ENCODE data around the gene RUNX1. TPM values are rescaled to one million over a fixed set of nuclear protein-coding genes. Genes with fewer than 3 reads are reported as not detected.

The RUNX1 gene
- polyA plus RNA-seq, 6 donors from 2014 or later = 8.8 to 20.7 (median 14.6) TPM

DNA sequence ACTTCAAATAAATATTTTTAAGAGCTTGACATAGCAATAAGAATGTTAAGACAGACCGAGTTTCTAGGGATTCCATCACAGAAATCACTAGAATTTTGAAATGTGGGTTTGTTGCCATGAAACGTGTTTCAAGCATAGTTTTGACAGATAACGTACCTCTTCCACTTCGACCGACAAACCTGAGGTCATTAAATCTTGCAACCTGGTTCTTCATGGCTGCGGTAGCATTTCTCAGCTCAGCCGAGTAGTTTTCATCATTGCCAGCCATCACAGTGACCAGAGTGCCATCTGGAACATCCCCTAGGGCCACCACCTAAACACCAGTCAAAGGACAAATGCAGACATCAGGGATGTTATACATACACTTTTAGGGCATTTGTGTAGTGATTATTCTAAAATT is 168.7 kb downstream of the RUNX1 start:
- no peak overlapping the region for H3K27ac Mint-ChIP-seq
- DNase-seq = no peak
- peaks cover 25 to 47% (median 33%) of the 10 kb centered on the region in 3 donors for H3K4me1 Mint-ChIP-seq
- no peaks in the 10 kb centered on the region for H3K27me3 Mint-ChIP-seq
- peaks cover 11 to 17% of the 10 kb centered on the region in 2 donors for H3K36me3 Mint-ChIP-seq
- H3K4me3 Mint-ChIP-seq = no peak overlapping the region
- no peaks in the 10 kb centered on the region for H3K9me3 Mint-ChIP-seq
- no peak for ATAC-seq (ENCODE audit: low read depth in 2 of 2)

DNA sequence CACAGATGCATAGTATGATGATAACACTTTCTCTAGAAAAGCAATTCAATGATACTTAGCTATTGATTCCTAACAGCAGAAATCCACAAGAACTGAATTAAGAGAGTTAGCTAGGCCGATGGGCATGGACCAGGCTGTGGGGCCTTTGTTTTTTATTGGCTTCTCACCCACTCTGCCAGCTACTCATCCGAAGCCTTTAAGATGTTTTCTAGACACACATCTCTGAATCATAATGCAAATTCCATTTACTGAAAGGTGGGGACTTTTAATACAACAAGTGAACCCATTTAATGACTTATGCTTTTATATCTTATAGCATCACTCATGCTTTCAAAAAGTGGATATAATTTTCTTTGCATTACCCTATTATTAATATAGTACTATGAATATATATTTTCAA is 170.2 kb downstream of the RUNX1 start:
- Mint-ChIP-seq H3K4me1 (peaks cover 34 to 50% (median 39%) of the 10 kb centered on the region in 3 donors), H3K4me3 (no peak overlapping the region), H3K27ac (no peak overlapping the region), H3K36me3 (peaks cover 15 to 17% of the 10 kb centered on the region in 2 donors), H3K9me3 (no peaks in the 10 kb centered on the region), H3K27me3 (no peaks in the 10 kb centered on the region)
- DNase-seq (no peak), ATAC-seq (ENCODE audit: low read depth in 2 of 2) (no peak)

GRCh38 chr21:34878501-34878900 is 170.6 kb downstream of the RUNX1 start:
- H3K27me3 Mint-ChIP-seq = no peaks in the 10 kb centered on the region
- no peak overlapping the region for H3K27ac Mint-ChIP-seq
- H3K4me3 Mint-ChIP-seq = no peak overlapping the region
- peaks cover 31 to 48% (median 37%) of the 10 kb centered on the region in 3 donors for H3K4me1 Mint-ChIP-seq
- peaks cover 17 to 19% of the 10 kb centered on the region in 2 donors for H3K36me3 Mint-ChIP-seq
- DNase-seq (no peak), ATAC-seq (ENCODE audit: low read depth in 2 of 2) (no peak)
- H3K9me3 Mint-ChIP-seq = no peaks in the 10 kb centered on the region

DNA sequence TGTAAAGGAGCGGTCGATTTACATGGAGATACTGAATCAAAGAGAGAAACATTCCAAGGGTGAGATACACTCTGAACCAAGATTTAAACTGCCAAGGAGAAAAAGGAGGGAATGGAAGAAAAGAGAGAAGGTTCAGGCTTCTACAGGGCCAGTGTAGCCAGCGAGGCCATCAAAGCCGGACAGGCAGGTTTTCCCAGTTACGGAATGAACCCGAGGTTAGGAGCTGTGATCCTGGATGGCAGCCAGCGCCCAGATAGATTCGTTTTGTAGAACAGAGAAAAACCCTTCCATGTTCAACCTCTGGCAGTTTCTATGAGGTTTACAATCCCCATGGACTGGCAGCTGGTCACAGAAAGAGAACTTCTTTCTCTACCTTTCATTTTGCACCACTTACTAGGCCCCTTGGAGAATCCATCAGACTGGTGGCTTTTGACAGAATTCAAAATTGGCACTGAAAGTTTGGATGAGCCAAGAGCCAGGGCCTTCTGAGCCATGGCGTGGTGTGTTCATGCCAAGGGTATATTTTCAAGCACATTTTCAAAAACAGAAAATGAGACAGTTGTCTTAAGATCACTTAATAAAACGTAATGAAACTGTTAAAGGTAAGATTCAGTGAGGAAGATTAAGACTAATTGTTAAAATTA is 171.5 kb downstream of the RUNX1 start:
- Mint-ChIP-seq H3K4me1 (peaks cover 30 to 42% (median 31%) of the 10 kb centered on the region in 3 donors), H3K27me3 (no peaks in the 10 kb centered on the region), H3K9me3 (no peaks in the 10 kb centered on the region), H3K36me3 (peaks cover 17 to 19% of the 10 kb centered on the region in 2 donors), H3K27ac (peak overlapping the region in 3 of 6 donors; percentile 14 to 68 (median 42)), H3K4me3 (peak overlapping the region in 1 of 8 donors; percentile 36)
- ATAC-seq (ENCODE audit: low read depth in 2 of 2) (no peak), DNase-seq (no peak)

GRCh38 chr21:34875830-34876229 is 173.3 kb downstream of the RUNX1 start:
- peaks cover 17 to 19% of the 10 kb centered on the region in 2 donors for H3K36me3 Mint-ChIP-seq
- DNase-seq = no peak
- no peaks in the 10 kb centered on the region for H3K9me3 Mint-ChIP-seq
- peak overlapping the region in 3 of 6 donors; percentile 49 to 87 (median 74) for H3K27ac Mint-ChIP-seq
- H3K4me3 Mint-ChIP-seq = peak overlapping the region in 1 of 8 donors; percentile 8
- H3K4me1 Mint-ChIP-seq = peaks cover 21 to 28% (median 28%) of the 10 kb centered on the region in 3 donors
- no peaks in the 10 kb centered on the region for H3K27me3 Mint-ChIP-seq
- no peak for ATAC-seq (ENCODE audit: low read depth in 2 of 2)

DNA sequence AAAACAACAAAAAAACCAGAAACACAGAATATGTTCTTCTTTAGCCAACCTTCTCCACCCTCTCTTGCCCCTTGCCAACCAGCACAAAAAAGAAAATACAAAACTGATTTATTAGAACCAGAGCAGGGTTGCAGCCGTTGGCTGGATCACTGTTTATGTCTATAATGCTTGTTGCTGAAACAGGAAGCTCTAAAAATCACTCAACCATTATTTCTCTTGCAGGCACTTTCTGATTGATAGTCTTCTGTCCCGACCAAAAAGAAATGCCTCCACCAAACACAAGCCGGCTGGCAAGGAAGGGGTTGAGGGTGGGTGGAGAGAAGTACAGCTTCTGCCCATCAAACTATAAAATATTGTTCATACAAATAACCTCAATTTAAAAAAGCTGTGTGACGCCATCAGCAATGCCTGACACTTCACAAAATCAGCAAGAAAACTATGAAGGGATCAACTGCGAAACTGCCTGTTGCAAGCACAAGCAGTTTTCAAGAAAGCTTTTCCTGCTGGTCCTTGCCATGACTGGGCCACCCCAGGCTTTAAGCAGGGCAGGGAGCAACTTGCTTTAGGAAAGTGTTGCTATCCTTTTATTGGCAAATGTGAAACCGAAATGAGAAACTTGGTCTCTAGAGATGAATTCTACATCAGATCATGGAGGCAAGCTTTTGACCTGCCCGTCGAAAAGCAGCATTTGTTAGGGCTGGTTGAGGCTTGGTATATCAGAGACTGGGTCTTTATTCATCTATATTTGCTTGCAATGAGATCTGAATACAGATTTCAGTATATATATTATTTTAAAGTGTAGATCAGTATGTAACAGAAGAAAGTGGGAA is 174.2 kb downstream of the RUNX1 start:
- Mint-ChIP-seq H3K4me1 (peaks cover 21 to 28% (median 28%) of the 10 kb centered on the region in 3 donors), H3K36me3 (peaks cover 15 to 19% of the 10 kb centered on the region in 2 donors), H3K27ac (peak overlapping the region; percentile 64 to 95 (median 90)), H3K27me3 (no peaks in the 10 kb centered on the region), H3K9me3 (no peaks in the 10 kb centered on the region), H3K4me3 (peak overlapping the region; percentile 29 to 89 (median 84))
- ATAC-seq (ENCODE audit: low read depth in 2 of 2) = peak; percentile 93 to 94
- DNase-seq = peak; percentile 47

DNA sequence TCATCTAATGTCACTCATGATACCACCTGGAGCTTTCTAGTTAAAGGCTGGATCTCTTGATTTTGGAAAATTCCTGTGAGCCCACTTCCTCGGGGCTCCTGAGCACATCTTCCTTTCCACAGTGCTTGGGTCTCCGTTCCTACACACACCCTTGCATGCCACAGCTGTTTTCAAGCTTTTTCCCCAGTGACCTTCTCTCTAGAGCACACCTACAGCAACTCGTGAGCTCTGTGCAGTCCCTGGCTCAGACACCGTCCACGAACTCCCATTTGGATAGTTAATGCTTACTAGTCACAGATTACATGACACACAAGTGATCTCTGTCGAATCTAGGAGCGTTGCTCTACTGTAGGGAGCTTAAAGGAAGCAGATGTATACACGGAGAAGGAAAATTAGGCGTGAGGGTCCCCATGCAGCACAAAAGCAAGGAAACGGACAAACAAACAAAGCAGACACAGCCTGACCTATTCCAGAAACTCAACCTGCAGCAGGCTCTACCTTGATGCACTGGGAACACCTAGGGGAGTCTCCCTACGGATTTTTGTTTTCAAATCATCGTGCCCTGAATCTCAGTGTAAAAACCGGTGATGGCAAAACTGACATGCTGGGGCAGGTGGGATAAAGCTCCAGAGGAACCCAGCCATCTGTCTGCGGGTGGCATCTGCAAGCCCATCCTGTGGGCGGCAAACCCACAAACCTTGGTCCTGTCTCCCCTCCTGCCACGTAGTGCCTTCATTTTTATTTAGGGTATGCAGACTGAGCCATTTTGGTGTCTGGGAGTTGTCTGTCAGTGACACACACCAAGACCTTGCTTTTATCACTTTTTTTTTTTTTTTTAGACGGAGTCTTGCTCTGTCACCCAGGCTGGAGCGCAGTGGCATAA is 177.8 kb downstream of the RUNX1 start:
- peaks cover 12 to 20% of the 10 kb centered on the region in 2 donors for H3K36me3 Mint-ChIP-seq
- peaks cover 33 to 35% (median 35%) of the 10 kb centered on the region in 3 donors for H3K4me1 Mint-ChIP-seq
- no peak for ATAC-seq (ENCODE audit: low read depth in 2 of 2)
- H3K27me3 Mint-ChIP-seq = no peaks in the 10 kb centered on the region
- H3K9me3 Mint-ChIP-seq = no peaks in the 10 kb centered on the region
- peak overlapping the region in 1 of 6 donors; percentile 35 for H3K27ac Mint-ChIP-seq
- DNase-seq = no peak
- peak overlapping the region in 1 of 8 donors; percentile 57 for H3K4me3 Mint-ChIP-seq

DNA sequence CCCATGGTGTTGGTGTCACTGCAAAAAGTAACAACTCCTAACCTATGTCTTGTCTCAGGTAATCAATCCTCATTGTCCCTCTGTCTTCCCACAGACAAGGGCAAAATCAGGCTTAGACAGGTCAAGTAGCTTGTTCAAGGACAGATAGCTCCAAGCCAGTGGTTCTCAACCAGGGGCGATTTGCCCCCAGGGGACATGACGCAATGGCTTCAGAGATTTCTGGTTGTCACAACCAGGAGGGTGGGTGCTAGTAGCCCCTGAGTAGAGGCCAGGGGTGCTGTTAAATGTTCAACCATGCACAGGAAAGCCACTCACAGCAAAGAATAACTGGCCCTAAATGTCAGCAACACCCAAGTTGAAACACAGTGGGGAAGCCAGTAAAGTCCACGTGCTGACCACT is 178.9 kb downstream of the RUNX1 start:
- H3K4me1 Mint-ChIP-seq = peaks cover 37 to 40% (median 37%) of the 10 kb centered on the region in 3 donors

DNA sequence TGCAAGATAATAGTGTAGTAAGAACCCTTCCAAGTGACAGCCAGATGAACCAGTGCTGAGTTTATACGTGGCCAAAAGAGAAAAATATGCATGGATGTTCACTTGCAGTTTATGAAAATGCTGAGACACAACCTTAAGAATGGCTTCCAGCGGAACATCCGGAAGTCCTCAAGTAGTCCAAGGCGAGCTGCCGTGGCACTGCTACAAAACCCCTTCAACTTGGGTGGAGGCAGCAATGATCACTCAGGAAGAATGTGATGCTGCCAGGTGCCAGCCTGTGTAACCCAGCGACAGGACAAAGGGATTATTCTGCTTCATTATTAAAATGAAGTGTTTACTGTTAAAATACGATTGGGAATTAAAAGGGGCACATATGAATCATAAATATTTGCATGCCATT is 179.6 kb downstream of the RUNX1 start:
- Mint-ChIP-seq H3K27me3 (no peaks in the 10 kb centered on the region), H3K27ac (no peak overlapping the region), H3K36me3 (peaks cover 20% of the 10 kb centered on the region in 2 donors), H3K4me1 (peaks cover 37 to 41% (median 37%) of the 10 kb centered on the region in 3 donors), H3K9me3 (no peaks in the 10 kb centered on the region), H3K4me3 (peak overlapping the region in 1 of 8 donors; percentile 22)
- DNase-seq = no peak
- no peak for ATAC-seq (ENCODE audit: low read depth in 2 of 2)

More for the DNA sequence above, 178.9 kb downstream of the RUNX1 start:
- H3K27me3 Mint-ChIP-seq = no peaks in the 10 kb centered on the region
- DNase-seq (no peak), ATAC-seq (ENCODE audit: low read depth in 2 of 2) (no peak)
- H3K27ac Mint-ChIP-seq = no peak overlapping the region
- no peak overlapping the region for H3K4me3 Mint-ChIP-seq
- no peaks in the 10 kb centered on the region for H3K9me3 Mint-ChIP-seq
- peaks cover 14 to 20% of the 10 kb centered on the region in 2 donors for H3K36me3 Mint-ChIP-seq

DNA sequence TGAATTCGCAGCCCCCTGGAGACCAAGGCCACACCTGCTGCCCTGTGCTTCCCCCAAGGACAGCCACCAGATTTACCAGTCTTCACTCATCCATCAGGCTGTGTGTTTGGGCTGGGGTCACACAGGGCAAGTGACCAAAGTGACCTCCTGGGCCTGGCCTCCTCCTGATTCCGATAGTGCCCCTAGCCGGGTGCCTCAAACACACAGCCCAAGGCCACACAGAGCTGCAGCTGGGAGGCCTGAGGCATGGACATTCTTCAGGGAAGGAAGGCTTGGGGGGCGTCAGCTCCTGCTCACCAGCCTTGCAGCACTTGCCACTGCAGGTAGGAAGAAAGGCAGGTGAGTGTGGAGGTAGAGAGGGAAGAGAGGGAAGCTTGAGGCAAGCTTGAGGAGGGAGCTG is 181.3 kb downstream of the RUNX1 start:
- H3K9me3 Mint-ChIP-seq = no peaks in the 10 kb centered on the region
- no peak overlapping the region for H3K27ac Mint-ChIP-seq
- no peak for DNase-seq
- H3K36me3 Mint-ChIP-seq = peaks cover 12 to 20% of the 10 kb centered on the region in 2 donors
- H3K4me3 Mint-ChIP-seq = no peak overlapping the region
- peaks cover 34 to 35% (median 34%) of the 10 kb centered on the region in 3 donors for H3K4me1 Mint-ChIP-seq
- ATAC-seq (ENCODE audit: low read depth in 2 of 2) = no peak
- no peaks in the 10 kb centered on the region for H3K27me3 Mint-ChIP-seq

DNA sequence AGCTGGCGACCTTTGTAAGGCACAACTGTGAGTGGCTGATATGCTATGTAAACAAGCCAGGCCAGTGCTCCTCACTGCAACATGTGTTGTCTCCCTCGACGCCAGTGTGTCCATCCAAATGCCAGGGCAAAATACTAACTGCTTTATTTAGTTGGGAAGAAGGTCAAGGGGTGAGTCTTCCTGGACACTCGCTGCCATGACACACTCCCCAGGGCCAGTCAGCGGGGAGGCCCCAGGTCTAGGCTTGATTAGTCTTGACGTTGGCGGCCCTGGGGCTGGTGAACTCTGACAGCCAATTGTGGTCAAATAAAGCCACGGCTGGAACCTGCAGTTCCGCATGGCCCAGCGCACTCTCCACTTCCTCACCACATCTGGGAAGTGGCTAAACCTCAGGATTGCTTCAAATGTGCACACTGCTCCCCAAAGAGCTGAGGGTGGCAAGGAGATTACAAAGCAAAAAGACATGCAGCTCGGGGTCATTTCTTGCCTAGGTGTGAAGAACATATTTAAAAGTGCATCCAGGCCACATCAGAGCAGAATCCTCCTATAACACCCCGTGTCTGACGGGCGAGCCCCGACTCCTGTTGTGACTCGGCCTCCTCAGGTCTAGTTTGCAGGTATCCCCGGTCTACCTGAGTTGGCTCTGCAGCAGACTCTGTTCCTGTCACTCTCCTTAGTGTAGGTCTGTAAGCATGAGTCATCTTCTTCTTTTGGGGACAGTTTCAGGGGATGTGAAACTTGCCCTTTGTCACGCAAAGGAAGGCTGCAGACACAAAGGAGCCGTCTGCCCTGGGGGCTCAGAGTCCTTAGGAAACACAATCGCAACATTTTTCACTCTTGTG is 183.5 kb downstream of the RUNX1 start:
- Mint-ChIP-seq H3K27ac (peak overlapping the region in 3 of 6 donors; percentile 15 to 82 (median 69)), H3K4me1 (peaks cover 28 to 35% (median 34%) of the 10 kb centered on the region in 3 donors), H3K9me3 (no peaks in the 10 kb centered on the region), H3K4me3 (peak overlapping the region in 7 of 8 donors; percentile 12 to 67 (median 39)), H3K36me3 (peaks cover 12 to 30% of the 10 kb centered on the region in 2 donors), H3K27me3 (no peaks in the 10 kb centered on the region)
- ATAC-seq (ENCODE audit: low read depth in 2 of 2) (peak; percentile 97 to 98), DNase-seq (peak; percentile 56)

GRCh38 chr21:34864370-34865149 is 184.5 kb downstream of the RUNX1 start:
- peak overlapping the region in 1 of 6 donors; percentile 15 for H3K27ac Mint-ChIP-seq
- no peak overlapping the region for H3K4me3 Mint-ChIP-seq
- peaks cover 28 to 38% (median 34%) of the 10 kb centered on the region in 3 donors for H3K4me1 Mint-ChIP-seq

More at GRCh38 chr21:34864370-34865149, 184.5 kb downstream of the RUNX1 start:
- peaks cover 12 to 35% of the 10 kb centered on the region in 2 donors for H3K36me3 Mint-ChIP-seq
- no peak for ATAC-seq (ENCODE audit: low read depth in 2 of 2)
- H3K9me3 Mint-ChIP-seq = no peaks in the 10 kb centered on the region
- no peak for DNase-seq
- no peaks in the 10 kb centered on the region for H3K27me3 Mint-ChIP-seq

Data from naive B cell (primary cell).